Caco-2 (cell line): ENCODE results near the gene ZRANB3. TPM values are rescaled to one million over a fixed set of nuclear protein-coding genes. Genes with fewer than 3 reads are reported as not detected.

Experiments used
- BruUV-seq: library from RNA; stranded (reverse); fragments of 400-500 nt; replicated peaks from 2 replicates; lab custom pipeline; 2021; lab: Mats Ljungman, UMichigan
- CTCF ChIA-PET: fragments of 300-600 bp; sonication (Branson Sonifier 250); formaldehyde crosslinking; loops from one replicate; lab custom pipeline; 2022; ENCODE audit warnings: antibody characterized with exemption; lab: Charles Lee
- POLR2A ChIA-PET: fragments of 300-600 bp; sonication (Branson Sonifier 250); formaldehyde crosslinking; loops from one replicate; lab custom pipeline; 2022; ENCODE audit warnings: antibody characterized with exemption; lab: Charles Lee
- DNase-seq, 2 experiments: peaks; one replicate each; pipeline versions ENCODE4 v3.0.0 to v3.0.0-alpha.2; 2020 to 2022
- H3K27me3 ChIP-seq: replicated peaks from 2 replicates; pipeline ENCODE4 v1.6.0; 2011; ENCODE audit warnings: low read length; ENCODE audit not compliant: control insufficient read depth, insufficient read depth
- H3K36me3 ChIP-seq: 2 replicates; pipeline ENCODE4 v1.5.1; 2011; ENCODE audit warnings: low read length; ENCODE audit not compliant: control insufficient read depth, insufficient read depth
- H3K4me1 ChIP-seq: fragments of 250-450 bp; sonication (Bioruptor Pico); 2 replicates; pipeline ENCODE4 v1.5.1; 2020; ENCODE audit warnings: mild to moderate bottlenecking
- H3K4me3 ChIP-seq: 2 replicates; pipeline ENCODE4 v1.5.1; 2011; ENCODE audit warnings: low read depth, mild to moderate bottlenecking, control low read depth, low read length
- H3K9me3 ChIP-seq: fragments of 250-450 bp; sonication (Bioruptor Pico); 2 replicates; pipeline ENCODE4 v1.5.1; 2020; ENCODE audit warnings: mild to moderate bottlenecking, moderate library complexity
- H3K27ac Mint-ChIP-seq: one replicate; pipeline ENCODE4 v1.8.0; 2022; ENCODE audit warnings: mixed read lengths; ENCODE audit not compliant: unreplicated experiment
- H3K27me3 Mint-ChIP-seq: one replicate; pipeline ENCODE4 v1.8.0; 2022; ENCODE audit warnings: mixed read lengths; ENCODE audit not compliant: insufficient read depth, unreplicated experiment
- H3K36me3 Mint-ChIP-seq: one replicate; pipeline ENCODE4 v1.8.0; 2022; ENCODE audit warnings: mild to moderate bottlenecking, mixed read lengths; ENCODE audit not compliant: insufficient read depth, unreplicated experiment
- H3K4me1 Mint-ChIP-seq: one replicate; pipeline ENCODE4 v1.8.0; 2022; ENCODE audit warnings: low read depth, mixed read lengths; ENCODE audit not compliant: unreplicated experiment
- H3K4me3 Mint-ChIP-seq: one replicate; pipeline ENCODE4 v1.8.0; 2022; ENCODE audit warnings: mild to moderate bottlenecking, moderate library complexity, mixed read lengths; ENCODE audit not compliant: unreplicated experiment
- H3K9me3 Mint-ChIP-seq: one replicate; pipeline ENCODE4 v1.8.0; 2022; ENCODE audit warnings: mixed read lengths; ENCODE audit not compliant: unreplicated experiment
- intact Hi-C: fragments of 100-400 bp; cut with micrococcal nuclease; formaldehyde crosslinking; loops from one replicate; pipeline ENCODE4 v1.10.0; 2022; ENCODE audit not compliant: unreplicated experiment
- total RNA-seq: library from RNA; stranded (reverse); gene quantifications from 2 replicates; pipeline ENCODE4 v1.2.3, GENCODE V29; 2022
- TF ChIP-seq, protein P1 (sequence below), 2 experiments: fragments of 200-600 bp in 1 of 2; IDR thresholded peaks; 1 replicate in 1 of 2; 2 replicates in 1 of 2; pipeline versions ENCODE4 v1.5.1 to v1.8.0; 2011 to 2022; ENCODE audit warnings: antibody characterized with exemption in 1 of 2, control low read depth in 1 of 2, inconsistent platforms in 1 of 2, low read depth in 1 of 2, low read length in 1 of 2, mild to moderate bottlenecking in 1 of 2, moderate library complexity in 1 of 2; ENCODE audit not compliant: insufficient read depth in 1 of 2, severe bottlenecking in 1 of 2, unreplicated experiment in 1 of 2

Gene ZRANB3
- total RNA-seq, 1 experiment from 2014 or later, result 17.0 TPM

DNA sequence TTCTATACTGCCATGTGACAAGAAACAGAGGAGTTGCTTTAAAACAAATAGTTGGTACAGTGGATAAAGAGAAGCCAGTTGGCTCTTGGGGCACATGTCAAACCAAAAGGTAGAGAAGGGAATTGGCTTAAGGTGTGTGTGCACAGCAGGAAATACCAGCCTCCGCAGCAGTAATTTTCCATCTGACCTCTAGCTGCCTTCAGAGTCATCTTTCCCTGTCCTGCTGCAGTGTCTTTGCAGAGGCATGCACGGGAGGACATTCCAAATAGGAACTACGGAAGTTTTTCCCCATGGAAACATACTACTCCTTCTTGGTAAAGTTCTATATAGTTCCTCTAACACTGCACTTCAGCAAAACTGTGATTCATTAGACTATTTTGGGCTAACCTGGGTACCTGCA, 379.4 kb downstream of the ZRANB3 start:
- intact Hi-C loops, result no loop called here
- POLR2A ChIA-PET, result no interaction called here
- CTCF ChIA-PET, result no interaction called here

DNA sequence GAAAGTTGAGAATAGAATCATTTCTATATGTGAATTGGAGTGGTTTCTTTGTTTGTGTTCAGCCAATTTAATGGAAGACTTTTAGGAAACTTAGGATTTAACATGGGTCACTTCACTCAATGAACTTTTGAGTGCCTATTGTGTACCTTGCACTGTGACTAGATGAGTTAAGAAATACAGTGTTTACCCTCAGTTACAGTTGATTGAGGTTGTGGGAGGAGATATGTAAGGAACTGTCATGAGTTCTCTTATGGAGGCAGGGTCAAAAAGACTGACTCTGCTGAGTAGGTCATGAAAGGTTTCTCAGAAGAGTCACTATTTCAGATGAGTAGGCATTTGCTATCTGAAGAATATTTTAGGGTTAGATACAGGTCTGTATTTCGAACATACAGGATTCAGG, 380.3 kb downstream of the ZRANB3 start:
- H3K27me3 ChIP-seq, result no peaks in the 10 kb centered on the region
- POLR2A ChIA-PET, result no interaction called here
- intact Hi-C loops, result no loop called here
- Mint-ChIP-seq H3K4me3 (no peak overlapping the region), H3K27me3 (no peaks in the 10 kb centered on the region), H3K36me3 (peaks cover 41% of the 10 kb centered on the region), H3K4me1 (peaks cover 20% of the 10 kb centered on the region), H3K9me3 (no peaks in the 10 kb centered on the region), H3K27ac (no peak overlapping the region)
- H3K9me3 ChIP-seq, result no peaks in the 10 kb centered on the region; the same call in 1 of the 2 replicates
- CTCF ChIA-PET, result no interaction called here
- peak in 1 of 2 experiments; percentile 43 for DNase-seq
- no peak overlapping the region for H3K4me3 ChIP-seq
- peaks cover 32% of the 10 kb centered on the region for H3K4me1 ChIP-seq
- BruUV-seq, result no TSS peak
- H3K36me3 ChIP-seq, result no peaks in the 10 kb centered on the region
- TF ChIP-seq, protein P1, sequence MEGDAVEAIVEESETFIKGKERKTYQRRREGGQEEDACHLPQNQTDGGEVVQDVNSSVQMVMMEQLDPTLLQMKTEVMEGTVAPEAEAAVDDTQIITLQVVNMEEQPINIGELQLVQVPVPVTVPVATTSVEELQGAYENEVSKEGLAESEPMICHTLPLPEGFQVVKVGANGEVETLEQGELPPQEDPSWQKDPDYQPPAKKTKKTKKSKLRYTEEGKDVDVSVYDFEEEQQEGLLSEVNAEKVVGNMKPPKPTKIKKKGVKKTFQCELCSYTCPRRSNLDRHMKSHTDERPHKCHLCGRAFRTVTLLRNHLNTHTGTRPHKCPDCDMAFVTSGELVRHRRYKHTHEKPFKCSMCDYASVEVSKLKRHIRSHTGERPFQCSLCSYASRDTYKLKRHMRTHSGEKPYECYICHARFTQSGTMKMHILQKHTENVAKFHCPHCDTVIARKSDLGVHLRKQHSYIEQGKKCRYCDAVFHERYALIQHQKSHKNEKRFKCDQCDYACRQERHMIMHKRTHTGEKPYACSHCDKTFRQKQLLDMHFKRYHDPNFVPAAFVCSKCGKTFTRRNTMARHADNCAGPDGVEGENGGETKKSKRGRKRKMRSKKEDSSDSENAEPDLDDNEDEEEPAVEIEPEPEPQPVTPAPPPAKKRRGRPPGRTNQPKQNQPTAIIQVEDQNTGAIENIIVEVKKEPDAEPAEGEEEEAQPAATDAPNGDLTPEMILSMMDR (IDR thresholded peaks at IDR 0.05; ENCODE audit: insufficient read depth in 1 of 2, low read depth in 1 of 2, low read length in 1 of 2, severe bottlenecking in 1 of 2, unreplicated experiment in 1 of 2), result no peak

More for the DNA sequence above, 379.4 kb downstream of the ZRANB3 start:
- no TSS peak for BruUV-seq
- H3K4me1 Mint-ChIP-seq, result peaks cover 20% of the 10 kb centered on the region
- H3K27me3 Mint-ChIP-seq, result no peaks in the 10 kb centered on the region
- no peak for DNase-seq
- TF ChIP-seq, protein P1 (IDR thresholded peaks at IDR 0.05; ENCODE audit: insufficient read depth in 1 of 2, low read depth in 1 of 2, low read length in 1 of 2, severe bottlenecking in 1 of 2, unreplicated experiment in 1 of 2), result no peak
- Histone ChIP-seq H3K36me3 (no peaks in the 10 kb centered on the region), H3K4me1 (peaks cover 32% of the 10 kb centered on the region), H3K9me3 (no peaks in the 10 kb centered on the region; the same call in 1 of the 2 replicates), H3K27me3 (no peaks in the 10 kb centered on the region), H3K4me3 (no peak overlapping the region)
- no peak overlapping the region for H3K4me3 Mint-ChIP-seq
- no peak overlapping the region for H3K27ac Mint-ChIP-seq
- no peaks in the 10 kb centered on the region for H3K9me3 Mint-ChIP-seq
- H3K36me3 Mint-ChIP-seq, result peaks cover 44% of the 10 kb centered on the region

DNA sequence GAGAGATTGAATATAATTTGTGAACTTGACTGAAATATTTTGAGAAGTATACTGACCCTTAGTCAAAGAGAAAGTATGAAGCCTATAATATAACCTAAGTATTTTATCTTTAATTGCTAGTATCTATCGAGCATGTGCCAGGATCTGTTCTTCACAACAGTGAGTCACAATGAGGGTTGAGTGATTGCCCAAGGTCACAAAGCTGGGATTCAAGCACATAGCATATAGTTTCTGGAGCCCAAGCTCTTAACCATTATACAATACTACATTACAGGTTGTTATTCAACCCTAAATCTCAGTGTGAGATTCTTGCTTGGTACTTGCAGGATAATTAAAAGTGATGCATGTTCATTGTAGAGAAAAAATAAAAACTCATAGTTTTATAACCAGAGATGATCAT, 381.8 kb downstream of the ZRANB3 start:
- ChIA-PET CTCF (no interaction called here), POLR2A (no interaction called here)
- Histone ChIP-seq H3K4me3 (no peak overlapping the region), H3K36me3 (no peaks in the 10 kb centered on the region), H3K4me1 (peaks cover 32% of the 10 kb centered on the region), H3K9me3 (peaks cover under 1% of the 10 kb centered on the region; the same call in 1 of the 2 replicates), H3K27me3 (no peaks in the 10 kb centered on the region)
- H3K4me1 Mint-ChIP-seq, result peaks cover 20% of the 10 kb centered on the region
- BruUV-seq, result no TSS peak
- intact Hi-C loops, result no loop called here
- H3K36me3 Mint-ChIP-seq, result peaks cover 29% of the 10 kb centered on the region
- no peaks in the 10 kb centered on the region for H3K27me3 Mint-ChIP-seq
- no peak for DNase-seq
- peaks cover 5% of the 10 kb centered on the region for H3K9me3 Mint-ChIP-seq
- TF ChIP-seq, protein P1 (IDR thresholded peaks at IDR 0.05; ENCODE audit: insufficient read depth in 1 of 2, low read depth in 1 of 2, low read length in 1 of 2, severe bottlenecking in 1 of 2, unreplicated experiment in 1 of 2), result no peak
- no peak overlapping the region for H3K27ac Mint-ChIP-seq
- no peak overlapping the region for H3K4me3 Mint-ChIP-seq
